ENCODE results near the gene MSRB3. TPM values are rescaled to one million over a fixed set of nuclear protein-coding genes. Genes with fewer than 3 reads are reported as not detected.

The MSRB3 gene
- total and polyA plus RNA-seq, 9 donors = 14.9 to 58.8 (median 27.1) TPM

DNA sequence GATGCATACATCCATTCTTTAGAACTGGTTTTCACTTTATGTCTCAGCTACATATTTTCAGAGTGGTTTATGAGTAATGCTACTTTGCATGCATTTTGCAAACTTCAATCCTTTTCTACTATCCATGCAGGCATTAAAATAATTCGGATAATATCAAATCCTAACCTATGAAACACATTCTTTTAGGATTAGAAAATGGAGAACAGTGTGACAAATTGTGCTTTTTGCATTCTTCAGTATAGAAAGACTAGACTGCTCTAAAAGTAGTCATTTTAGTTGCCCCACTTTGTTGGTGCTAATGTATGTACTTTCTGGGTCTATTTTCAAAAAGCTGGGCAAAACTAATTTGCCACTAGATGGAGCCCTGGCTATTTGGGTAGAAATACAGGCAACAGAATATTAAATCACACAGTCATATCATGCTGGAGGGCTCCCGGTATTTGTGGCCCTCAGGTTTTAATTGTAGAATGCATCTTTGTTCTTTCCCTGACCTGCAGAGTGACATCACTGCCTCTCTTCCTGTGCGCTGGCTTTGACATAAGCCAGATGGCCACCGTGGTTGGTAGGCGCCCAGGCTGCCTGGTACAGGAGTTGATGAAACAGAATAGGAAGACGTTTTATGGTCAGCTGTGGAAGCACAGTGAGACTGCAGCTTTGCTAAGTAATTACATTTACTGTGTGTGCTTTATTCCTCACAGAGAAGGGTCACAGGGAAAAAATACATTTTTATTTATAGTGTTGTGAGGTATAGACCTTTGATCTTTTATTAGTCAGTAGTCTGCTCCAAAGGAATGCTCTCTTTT is 28.1 kb downstream of the MSRB3 start:
- no peak overlapping the region for H3K4me3 ChIP-seq
- H3K27ac ChIP-seq = no peak overlapping the region
- TF ChIP-seq EP300 (IDR thresholded peaks at IDR 0.05) = no peak
- peak in 1 of 3 donors; percentile 11 for TF ChIP-seq CTCF (IDR thresholded peaks at IDR 0.05)
- H3K4me1 ChIP-seq (ENCODE audit: insufficient read depth) = no peaks in the 10 kb centered on the region
- H3K27me3 ChIP-seq = no peaks in the 10 kb centered on the region
- no peak for DNase-seq
- no peaks in the 10 kb centered on the region for H3K9me3 ChIP-seq
- WGBS, 3 donors = 61 to 67% (median 61%) methylated on average over 6 of the region's 6 CpGs
- no peaks in the 10 kb centered on the region for H3K36me3 ChIP-seq
- intact Hi-C loops (cut with DNase I) = no loop called here

GRCh38 chr12:65307169-65307501 is 28.7 kb downstream of the MSRB3 start:
- TF ChIP-seq EP300 (IDR thresholded peaks at IDR 0.05) = no peak
- no peak for TF ChIP-seq POLR2A (IDR thresholded peaks at IDR 0.05)
- TF ChIP-seq CTCF (IDR thresholded peaks at IDR 0.05) = no peak
- H3K27ac ChIP-seq = no peak overlapping the region
- H3K4me1 ChIP-seq (ENCODE audit: insufficient read depth) = no peaks in the 10 kb centered on the region
- H3K27me3 ChIP-seq = no peaks in the 10 kb centered on the region
- intact Hi-C loops (cut with DNase I) = no loop called here
- WGBS, 3 donors = 57 to 67% (median 65%) methylated on average over 3 of the region's 3 CpGs
- DNase-seq = no peak
- no peaks in the 10 kb centered on the region for H3K36me3 ChIP-seq
- no peak overlapping the region for H3K4me3 ChIP-seq
- H3K9me3 ChIP-seq = no peaks in the 10 kb centered on the region

DNA sequence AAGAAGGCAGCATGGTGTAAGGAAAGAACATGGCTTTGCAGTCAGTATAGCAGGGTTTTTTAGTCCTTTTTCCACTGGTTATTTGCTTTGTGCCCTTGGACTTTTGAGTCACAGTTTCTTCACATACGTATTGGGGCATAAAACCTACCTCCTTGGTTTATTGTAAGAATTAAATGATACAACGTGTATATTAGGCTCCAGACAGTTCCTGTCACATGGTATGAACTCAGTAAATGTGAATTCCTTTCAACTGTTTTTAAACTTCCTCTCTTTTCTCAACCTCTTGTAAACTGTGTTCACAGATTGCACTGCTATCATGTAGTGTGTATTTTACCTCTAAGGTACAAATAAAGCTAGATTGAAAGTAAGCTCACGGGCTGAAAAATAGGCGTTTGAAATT is 29.5 kb downstream of the MSRB3 start:
- TF ChIP-seq CTCF (IDR thresholded peaks at IDR 0.05) (no peak), POLR2A (IDR thresholded peaks at IDR 0.05) (no peak), EP300 (IDR thresholded peaks at IDR 0.05) (no peak)
- WGBS, 3 donors = 37 to 48% (median 40%) methylated on average over 4 of the region's 4 CpGs
- no peak overlapping the region for H3K27ac ChIP-seq
- H3K9me3 ChIP-seq = no peaks in the 10 kb centered on the region
- no peak overlapping the region for H3K4me3 ChIP-seq
- H3K4me1 ChIP-seq (ENCODE audit: insufficient read depth) = no peaks in the 10 kb centered on the region
- no peaks in the 10 kb centered on the region for H3K27me3 ChIP-seq
- intact Hi-C loops (cut with DNase I) = no loop called here
- H3K36me3 ChIP-seq = no peaks in the 10 kb centered on the region
- no peak for DNase-seq

- no peaks in the 10 kb centered on the region for H3K27me3 ChIP-seq
- H3K4me1 ChIP-seq (ENCODE audit: insufficient read depth) = no peaks in the 10 kb centered on the region
- no peak for DNase-seq
- no peaks in the 10 kb centered on the region for H3K9me3 ChIP-seq
- no peaks in the 10 kb centered on the region for H3K36me3 ChIP-seq
- TF ChIP-seq EP300 (IDR thresholded peaks at IDR 0.05) = no peak
- TF ChIP-seq CTCF (IDR thresholded peaks at IDR 0.05) = no peak
- no peak for TF ChIP-seq POLR2A (IDR thresholded peaks at IDR 0.05)
- intact Hi-C loops (cut with DNase I) = no loop called here
- H3K27ac ChIP-seq = no peak overlapping the region
- 36 to 56% (median 52%) methylated on average over 3 of the region's 3 CpGs for WGBS, 3 donors
- H3K4me3 ChIP-seq = no peak overlapping the region
Measured at GRCh38 chr12:65308601-65309071, 30.2 kb downstream of the MSRB3 start.

All from ovary (tissue), 9 donors.